NCI-H2107 treated with DMSO at 0.1 percent for 48 hours (cell line): ENCODE measurements around the gene IFI30.

Source experiments
- DNase-seq: peaks from one replicate; lab custom pipeline; 2025; ENCODE audit not compliant: unreplicated experiment; lab: John Stamatoyannopoulos, UW

Gene IFI30

DNA sequence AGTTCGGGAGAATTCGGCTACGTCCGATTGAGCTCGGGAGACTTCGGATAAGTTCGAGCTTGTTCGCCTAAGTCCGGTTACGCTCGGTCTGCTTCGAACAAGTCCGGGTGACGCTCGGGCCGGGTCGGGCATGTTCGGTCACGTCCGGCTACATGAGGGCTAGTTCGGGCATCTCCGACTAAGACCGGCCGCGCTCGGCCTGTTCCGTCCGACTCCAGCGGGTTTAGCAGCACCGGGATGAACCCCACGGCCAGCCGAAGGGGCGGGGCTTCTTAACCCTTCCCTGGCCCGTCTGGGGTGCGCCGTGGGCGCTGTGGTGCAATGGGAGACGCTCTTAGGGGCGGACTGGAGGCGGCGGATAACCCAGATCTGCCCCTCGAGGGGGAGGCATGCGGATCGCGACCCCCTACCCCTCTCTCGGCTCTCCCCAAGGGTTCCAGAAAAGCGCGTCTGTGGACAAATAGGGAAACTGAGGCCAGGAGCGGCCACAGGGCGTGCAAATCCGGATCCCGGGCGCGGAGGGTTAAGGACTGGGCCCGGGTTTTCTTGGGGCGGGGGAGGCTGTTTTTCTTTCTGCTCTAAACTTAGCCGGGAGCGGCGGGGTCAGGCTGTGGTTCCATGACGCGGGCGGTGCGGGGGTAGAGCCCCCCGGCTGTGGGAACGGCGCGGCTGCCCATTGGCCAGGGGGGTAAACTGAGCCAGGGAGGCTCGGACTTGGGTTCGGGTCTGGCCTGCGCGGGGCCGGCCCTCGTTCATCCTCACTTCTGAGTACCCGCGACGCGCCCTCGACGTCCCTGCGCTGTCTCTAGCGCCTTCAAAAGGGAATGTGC lies 51.1 kb downstream of the IFI30 start:
- peak; percentile 61 for DNase-seq

DNA sequence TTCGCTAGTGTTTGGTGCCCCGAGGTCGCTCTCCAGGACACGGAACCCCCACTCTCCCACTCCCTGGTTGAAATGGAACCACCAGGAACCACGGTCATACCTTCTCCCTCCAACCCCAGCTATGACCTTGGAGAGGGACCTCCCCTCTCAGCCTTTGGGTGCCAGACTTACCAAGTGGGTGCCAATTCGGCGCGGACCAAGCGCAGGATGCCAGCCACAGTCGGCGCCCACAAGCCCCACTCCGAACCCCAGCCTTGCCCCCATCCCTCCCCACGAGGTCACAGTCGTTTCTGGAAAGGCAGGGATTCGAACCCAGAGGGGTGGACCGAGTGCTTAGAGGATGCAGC lies 51.7 kb downstream of the IFI30 start:
- no peak for DNase-seq

DNA sequence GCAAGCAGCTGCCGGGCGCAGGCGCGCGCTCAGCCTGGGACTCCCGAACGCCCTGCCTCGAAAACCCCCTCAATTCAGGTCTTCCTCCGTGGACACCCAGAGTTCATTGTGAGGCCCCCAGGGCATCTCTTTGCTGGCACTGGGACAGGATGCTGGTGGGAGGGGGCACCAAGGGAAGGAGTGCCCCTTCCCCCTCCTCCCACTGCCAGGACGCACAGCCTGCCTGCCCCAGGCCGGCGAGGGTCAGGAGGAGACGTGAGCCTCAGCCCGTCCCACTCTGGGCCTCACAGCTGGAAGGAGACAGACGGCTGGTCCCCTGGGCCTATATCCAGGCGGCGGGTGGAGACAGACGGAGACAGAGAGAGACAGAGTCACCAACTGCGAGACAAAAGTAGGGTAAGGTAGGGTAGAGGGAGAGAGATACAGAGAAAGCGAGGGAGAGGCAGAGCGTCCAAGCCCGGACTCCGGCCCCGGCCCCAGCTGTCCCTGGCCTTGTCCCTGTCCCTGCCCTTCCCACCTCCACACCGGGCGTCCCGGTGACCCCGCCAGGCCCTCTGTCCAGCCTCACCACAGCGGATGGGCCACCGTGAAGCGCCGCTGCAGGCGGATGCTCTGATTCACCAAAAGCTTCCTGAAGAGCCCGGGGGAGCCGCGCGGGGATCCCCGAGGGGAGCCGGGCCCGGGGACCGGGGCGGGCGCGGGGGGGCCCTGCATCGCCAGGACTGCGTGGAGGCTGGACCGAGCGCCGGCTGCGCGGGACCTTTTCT lies 52.3 kb downstream of the IFI30 start, which contains the start of gene PDE4C:
TSS of gene PDE4C (minus strand) at position 737 of the 767 bp plus-strand sequence. CDS start at position 714, 23 bp downstream.
- no peak for DNase-seq

DNA sequence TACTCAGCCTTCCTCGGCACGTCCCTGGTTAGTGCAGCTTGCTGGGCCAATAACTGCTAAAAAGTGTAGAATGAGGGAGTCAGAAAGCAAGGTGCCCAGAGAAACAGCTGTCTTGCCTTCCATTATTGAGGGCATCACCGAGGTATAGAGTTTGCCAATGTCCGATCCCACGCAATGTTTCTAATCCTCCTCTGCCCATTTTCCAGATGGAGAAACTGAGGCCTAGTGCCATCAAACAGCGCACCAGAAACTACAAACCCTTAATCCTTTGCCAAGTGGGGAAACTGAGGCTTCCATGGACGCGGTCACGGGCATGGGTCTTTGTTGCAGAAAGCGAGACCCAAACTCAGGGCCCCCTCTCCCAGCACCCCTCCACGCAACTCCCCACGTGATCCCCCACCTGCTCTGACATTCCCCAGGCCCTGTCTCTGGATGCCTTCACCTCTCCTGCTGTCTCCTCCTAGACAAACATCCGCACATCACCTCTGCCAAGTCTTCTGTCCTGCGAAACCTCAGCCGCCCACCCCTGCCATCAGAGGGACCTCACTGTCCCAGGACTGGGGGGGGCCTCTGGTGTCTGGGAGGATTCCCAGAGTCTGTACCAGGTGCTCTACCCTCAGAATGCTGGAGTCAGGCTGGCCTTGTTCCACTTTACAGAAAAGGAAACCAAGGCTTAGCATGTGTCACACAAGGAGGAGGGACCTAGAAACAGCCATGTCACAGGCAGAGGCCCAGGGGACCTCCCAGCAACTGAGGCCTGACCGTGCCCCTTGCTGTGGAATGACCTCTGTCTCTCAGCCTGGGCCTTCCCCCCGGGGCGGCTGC lies 53.6 kb downstream of the IFI30 start:
- DNase-seq, result no peak
